Measurements from ENCODE around the gene ATP5ME.
"Not testable (repeated sequence)": the region's sequence is repeated elsewhere in the genome, so short reads cannot be mapped to it uniquely, and the experiment has no call there.

Gene ATP5ME

DNA sequence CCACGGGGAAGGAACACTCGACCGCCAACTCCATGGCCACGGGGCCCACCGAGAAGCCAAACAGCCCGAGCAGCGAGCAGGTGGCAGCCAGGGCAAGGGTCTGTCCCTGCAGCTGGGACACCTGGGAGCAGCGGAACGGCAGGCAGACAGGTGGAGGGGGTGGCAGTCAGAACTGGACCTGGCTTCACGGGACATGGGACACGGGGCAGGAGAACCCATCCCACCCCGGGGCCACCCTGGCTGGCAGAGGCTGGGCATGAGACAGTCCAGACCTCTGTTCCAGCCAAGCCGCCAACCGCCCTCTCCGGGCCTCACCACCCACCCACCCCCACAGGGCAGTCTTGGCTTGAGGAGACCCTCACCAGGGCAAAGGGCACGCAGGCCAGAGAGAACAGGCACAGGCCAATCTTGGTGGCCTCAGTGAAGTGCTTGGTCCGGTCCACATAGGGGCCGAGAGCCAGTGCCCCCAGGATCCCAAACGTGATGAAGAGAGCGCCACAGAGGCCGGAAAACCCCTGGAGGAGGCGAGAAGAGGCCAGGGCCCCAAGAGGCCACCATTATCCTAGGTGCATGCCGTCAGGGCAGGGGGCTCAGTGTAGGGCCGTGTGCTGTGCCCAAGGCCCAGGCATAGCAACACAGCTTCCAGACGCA lies 9.3 kb upstream of the ATP5ME start:
- FAIRE-seq: no peak

- no peak for FAIRE-seq
Measured at GRCh38 chr4:682490-683172, 8.6 kb upstream of the ATP5ME start.

GRCh38 chr4:681736-682451 lies 7.8 kb upstream of the ATP5ME start:
- no peak for FAIRE-seq

GRCh38 chr4:680928-681645 lies 7.0 kb upstream of the ATP5ME start:
- FAIRE-seq: no peak

GRCh38 chr4:680551-680927 lies 6.5 kb upstream of the ATP5ME start:
- FAIRE-seq: no peak

GRCh38 chr4:680091-680490 lies 6.0 kb upstream of the ATP5ME start:
- FAIRE-seq: no peak

DNA sequence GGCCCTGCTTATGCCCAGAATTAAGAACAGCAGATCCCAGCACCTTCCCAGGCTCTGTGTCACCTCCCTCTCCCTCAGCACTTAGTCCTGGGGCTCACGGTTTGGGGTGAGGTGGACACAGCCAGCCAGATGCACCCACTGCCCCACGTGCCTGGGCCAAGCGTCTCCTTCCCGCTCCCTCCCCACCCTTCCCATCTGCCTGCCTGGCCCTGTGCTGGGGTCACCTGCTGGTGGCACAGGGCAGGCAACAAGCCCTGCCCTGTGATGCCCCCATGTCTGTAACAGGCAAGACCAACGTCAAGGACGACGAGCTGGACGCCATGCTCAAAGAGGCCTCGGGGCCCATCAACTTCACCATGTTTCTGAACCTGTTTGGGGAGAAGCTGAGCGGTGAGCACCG lies 5.6 kb upstream of the ATP5ME start:
- no peak for FAIRE-seq

- no peak for FAIRE-seq
Measured at GRCh38 chr4:679104-679481, 5.0 kb upstream of the ATP5ME start.

- FAIRE-seq: no peak
Measured at GRCh38 chr4:678331-679103, 4.4 kb upstream of the ATP5ME start.

DNA sequence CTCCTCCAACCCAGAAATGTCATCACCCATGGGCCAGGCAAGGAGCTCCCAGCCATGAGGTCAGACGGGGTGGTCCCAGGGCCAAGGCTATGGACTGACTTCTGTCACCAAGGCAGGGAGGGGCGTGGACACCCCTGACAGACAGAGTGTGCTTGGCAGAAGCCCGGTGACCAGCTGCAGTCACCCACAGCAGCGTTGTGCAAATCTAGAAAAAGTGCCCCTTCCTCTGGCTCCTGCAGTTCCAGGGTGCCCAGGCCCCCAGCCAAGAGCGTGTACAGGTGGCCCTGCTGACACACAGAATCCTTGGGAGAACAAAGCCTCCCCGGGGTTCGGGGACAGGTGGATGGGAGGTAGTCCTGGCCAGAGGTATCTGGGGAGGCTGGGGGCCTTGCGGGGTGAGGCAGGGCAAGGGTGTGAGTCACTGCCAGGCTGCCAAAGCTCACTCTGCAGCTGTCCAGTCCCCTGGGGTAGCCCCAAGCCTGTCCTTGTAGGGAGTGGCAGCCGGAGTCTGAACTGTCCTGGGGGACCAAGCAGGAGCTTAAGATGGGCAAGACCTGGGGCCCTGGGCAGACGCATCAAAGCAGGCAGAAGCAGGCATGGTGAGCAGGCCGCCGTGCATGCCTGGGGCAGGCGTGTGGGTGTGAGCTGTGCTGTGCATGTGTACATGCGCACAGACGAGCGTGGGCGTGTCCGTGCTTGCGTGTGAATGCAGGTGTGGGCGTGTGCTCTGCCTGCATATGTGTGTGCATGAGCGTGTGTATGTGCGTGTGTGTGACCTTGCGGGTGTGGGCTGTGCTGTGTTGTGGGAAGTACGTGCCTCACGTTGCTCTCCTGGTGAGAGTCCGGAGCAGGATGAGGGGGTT lies 3.6 kb upstream of the ATP5ME start:
- no peak for FAIRE-seq

GRCh38 chr4:676871-677235 lies 2.8 kb upstream of the ATP5ME start:
- no peak for FAIRE-seq

- FAIRE-seq: no peak
Measured at GRCh38 chr4:675980-676870, 2.1 kb upstream of the ATP5ME start.

GRCh38 chr4:675036-675882 lies 1.2 kb upstream of the ATP5ME start:
- FAIRE-seq: no peak

- no peak for FAIRE-seq
Measured at GRCh38 chr4:673349-674091, 556 bp downstream of the ATP5ME start.

DNA sequence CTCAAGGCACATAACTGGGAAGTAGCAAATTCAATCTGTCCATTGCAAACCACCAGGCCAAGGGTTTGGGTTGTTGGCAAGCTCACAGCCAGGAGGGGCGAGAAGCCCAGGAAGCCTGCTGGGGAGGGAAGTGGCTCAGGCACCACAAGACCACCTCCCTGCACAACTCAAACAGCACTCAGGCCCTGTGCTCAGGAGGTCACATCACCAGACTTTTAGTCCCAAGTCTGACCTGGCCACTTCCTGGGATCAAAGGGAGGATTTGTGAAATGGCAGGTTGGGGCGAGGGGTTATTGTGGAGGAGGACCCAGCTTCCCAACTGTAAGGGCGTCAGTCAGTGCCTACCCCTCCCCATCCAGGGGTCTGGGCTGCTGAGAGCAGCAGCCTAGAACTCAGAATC lies 2.3 kb downstream of the ATP5ME start:
- FAIRE-seq: no peak

- FAIRE-seq: not testable (repeated sequence)
Measured at GRCh38 chr4:669806-670559, 4.1 kb downstream of the ATP5ME start.

GRCh38 chr4:668219-668618 lies 5.9 kb downstream of the ATP5ME start:
- not testable (repeated sequence) for FAIRE-seq

DNA sequence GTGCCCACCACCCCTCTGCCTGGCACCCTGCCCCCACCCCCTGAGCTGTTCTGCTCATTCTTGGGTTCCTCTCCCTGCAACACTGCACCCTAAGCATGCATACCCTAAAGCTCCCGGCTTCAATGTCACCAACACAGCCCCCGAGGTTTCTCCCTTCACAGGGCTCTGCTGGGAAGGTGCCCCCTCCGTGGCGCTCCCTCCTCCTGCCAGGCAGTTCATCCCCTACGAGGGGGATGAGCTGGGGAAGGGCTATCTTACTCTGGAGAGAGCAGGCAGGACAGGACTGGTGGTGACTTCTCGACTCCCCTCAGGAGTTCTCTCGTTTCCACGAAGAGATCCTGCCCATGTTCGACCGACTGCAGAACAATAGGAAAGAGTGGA lies 6.5 kb downstream of the ATP5ME start:
- FAIRE-seq: no peak

Data from islet of Langerhans (tissue), 1 donor.